CD14-positive monocyte (primary cell): ENCODE data around the gene CD1B. TPM values are rescaled to one million over a fixed set of nuclear protein-coding genes. Genes with fewer than 3 reads are reported as not detected.

Experiments used
- DNase-seq, 3 donors: peaks; one replicate each; pipeline ENCODE4 v3.0.0-alpha.2; 2011 to 2022
- H2AFZ ChIP-seq: 2 replicates; pipeline ENCODE4 v1.6.0; 2012; ENCODE audit warnings: mild to moderate bottlenecking, low read depth, low read length, inconsistent platforms; ENCODE audit not compliant: insufficient read depth, poor library complexity, severe bottlenecking
- H3K27ac ChIP-seq, 2 donors: 1 replicate in 1 of 2; 2 replicates in 1 of 2; pipeline ENCODE4 v1.5.1; 2012 to 2013; ENCODE audit warnings: low read length in 2 of 2, control low read depth in 1 of 2, inconsistent platforms in 1 of 2, low read depth in 1 of 2, mild to moderate bottlenecking in 1 of 2
- H3K27me3 ChIP-seq, 2 donors: one replicate each; pipeline versions ENCODE4 v1.6.0 to v1.6.1; 2011 to 2013; ENCODE audit warnings: low read length in 2 of 2; ENCODE audit not compliant: control insufficient read depth in 2 of 2, insufficient read depth in 2 of 2
- H3K36me3 ChIP-seq, 2 donors: replicated peaks in 1 of 2; 1 replicate in 1 of 2; 2 replicates in 1 of 2; pipeline versions ENCODE4 v1.5.1 to v1.6.1; 2012 to 2013; ENCODE audit warnings: low read length in 2 of 2, control low read depth in 1 of 2, inconsistent platforms in 1 of 2, mild to moderate bottlenecking in 1 of 2; ENCODE audit not compliant: insufficient read depth in 2 of 2, control insufficient read depth in 1 of 2
- H3K4me1 ChIP-seq, 2 donors: 1 replicate in 1 of 2; 2 replicates in 1 of 2; pipeline versions ENCODE4 v1.5.1 to v1.6.1; 2012 to 2013; ENCODE audit warnings: low read length in 2 of 2, control low read depth in 1 of 2, inconsistent platforms in 1 of 2, mild to moderate bottlenecking in 1 of 2, moderate library complexity in 1 of 2; ENCODE audit not compliant: insufficient read depth in 2 of 2, control insufficient read depth in 1 of 2
- H3K4me2 ChIP-seq: replicated peaks from 2 replicates; pipeline ENCODE3; 2012; ENCODE audit warnings: low read length, moderate library complexity, mild to moderate bottlenecking; ENCODE audit not compliant: poor library complexity, severe bottlenecking; ENCODE audit errors: extremely low read depth
- H3K4me3 ChIP-seq, 3 experiments: fragments of 200-600 bp in 1 of 3; sonication (generic) in 1 of 3; replicated peaks in 1 of 3; 1 replicate in 2 of 3; 2 replicates in 1 of 3; pipeline ENCODE4 v1.5.1; 2011 to 2013; ENCODE audit warnings: low read length in 3 of 3, mild to moderate bottlenecking in 3 of 3, control low read depth in 2 of 3, low read depth in 2 of 3, inconsistent platforms in 1 of 3, moderate library complexity in 1 of 3
- H3K79me2 ChIP-seq: 2 replicates; pipeline ENCODE4 v1.6.0; 2012; ENCODE audit warnings: mild to moderate bottlenecking, control low read depth, inconsistent platforms, low read length, moderate library complexity; ENCODE audit not compliant: insufficient read depth
- H3K9ac ChIP-seq: 2 replicates; pipeline ENCODE4 v1.6.0; 2017; ENCODE audit warnings: low read length, mild to moderate bottlenecking; ENCODE audit not compliant: insufficient read depth, poor library complexity, severe bottlenecking
- H3K9me3 ChIP-seq, 2 donors: replicated peaks in 1 of 2; 1 replicate in 1 of 2; 2 replicates in 1 of 2; pipeline versions ENCODE4 v1.5.1 to v1.6.1; 2012 to 2013; ENCODE audit warnings: low read length in 2 of 2, control low read depth in 1 of 2; ENCODE audit not compliant: control insufficient read depth in 1 of 2, insufficient read depth in 1 of 2
- H4K20me1 ChIP-seq: 2 replicates; pipeline ENCODE4 v1.6.0; 2012; ENCODE audit warnings: mild to moderate bottlenecking, low read length, control low read depth, moderate library complexity; ENCODE audit not compliant: insufficient read depth
- H3K27ac Mint-ChIP-seq, 7 donors: one replicate each; pipeline ENCODE4 v1.8.0; 2020; ENCODE audit warnings: mild to moderate bottlenecking in 7 of 7, mixed read lengths in 7 of 7, moderate library complexity in 6 of 7, inconsistent platforms in 2 of 7
- H3K27me3 Mint-ChIP-seq, 3 donors: one replicate each; pipeline ENCODE4 v1.8.0; 2021 to 2022; ENCODE audit warnings: low read depth in 3 of 3, mild to moderate bottlenecking in 3 of 3, mixed read lengths in 3 of 3, moderate library complexity in 3 of 3, inconsistent platforms in 1 of 3
- H3K36me3 Mint-ChIP-seq, 2 donors: one replicate each; pipeline ENCODE4 v1.8.0; 2020; ENCODE audit warnings: mixed read lengths in 2 of 2, inconsistent platforms in 1 of 2, mild to moderate bottlenecking in 1 of 2
- H3K4me1 Mint-ChIP-seq: one replicate; pipeline ENCODE4 v1.8.0; 2020; ENCODE audit warnings: mild to moderate bottlenecking, mixed read lengths
- H3K4me3 Mint-ChIP-seq, 2 donors: one replicate each; pipeline ENCODE4 v1.8.0; 2020; ENCODE audit warnings: mild to moderate bottlenecking in 2 of 2, mixed read lengths in 2 of 2, moderate library complexity in 1 of 2
- H3K9me3 Mint-ChIP-seq, 7 donors: one replicate each; pipeline ENCODE4 v1.8.0; 2020 to 2022; ENCODE audit warnings: mixed read lengths in 7 of 7, mild to moderate bottlenecking in 6 of 7, moderate library complexity in 6 of 7, inconsistent platforms in 2 of 7
- WGBS: methylation state at CpG from one replicate; pipeline ENCODE4 v1.1.5; 2013; ENCODE audit warnings: missing lambda C conversion rate; ENCODE audit not compliant: insufficient coverage; 5-methylcytosine and 5-hydroxymethylcytosine counted together
- intact Hi-C, 2 donors: fragments of 100-400 bp; cut with micrococcal nuclease; formaldehyde crosslinking; loops; one replicate each; pipeline versions ENCODE4 v1.15.0 to v1.15.1; 2023
- polyA plus RNA-seq, 3 donors: library from polyadenylated mRNA; depleted of rRNA in 1 of 3; unstranded in 2 of 3; stranded (reverse) in 1 of 3; fragments of 300-500 nt in 2 of 3; fragments of >200 nt in 1 of 3; fragmentation: Illumina TruSeq in 2 of 3; gene quantifications; 1 replicate in 2 of 3; 2 replicates in 1 of 3; pipeline ENCODE4 v1.2.3, GENCODE V29; 2012 to 2021
- TF ChIP-seq, protein P1 (sequence below): fragments of 200-600 bp; IDR thresholded peaks from one replicate; pipeline ENCODE4 v1.8.0; 2022; ENCODE audit warnings: antibody characterized with exemption, mild to moderate bottlenecking

The CD1B gene
- polyA plus RNA-seq, 3 donors: 1.3 to 2.7 (median 2.3) TPM

GRCh38 chr1:158286941-158287346 is 44.4 kb downstream of the CD1B start:
- peaks cover 0 to 1% (median 0%) of the 10 kb centered on the region in 3 donors for H3K27me3 Mint-ChIP-seq
- Histone ChIP-seq H3K4me2 (peak overlapping the region; percentile 53), H2AFZ (peak overlapping the region; percentile 29)

GRCh38 chr1:158286487-158286886 is 44.8 kb downstream of the CD1B start:
- peaks cover 0 to 1% (median 0%) of the 10 kb centered on the region in 3 donors for H3K27me3 Mint-ChIP-seq
- Histone ChIP-seq H4K20me1 (no peaks in the 10 kb centered on the region), H3K9me3 (peaks cover 0 to 5% of the 10 kb centered on the region in 2 donors), H3K9ac (peak overlapping the region; percentile 10), H2AFZ (no peak overlapping the region), H3K79me2 (no peaks in the 10 kb centered on the region), H3K36me3 (no peaks in the 10 kb centered on the region), H3K4me3 (peak overlapping the region in 1 of 3 experiments; percentile 52), H3K27me3 (no peaks in the 10 kb centered on the region), H3K27ac (peak overlapping the region; percentile 92 to 94), H3K4me2 (peak overlapping the region; percentile 53), H3K4me1 (peaks cover 87 to 98% of the 10 kb centered on the region in 2 donors)
- TF ChIP-seq, protein P1, sequence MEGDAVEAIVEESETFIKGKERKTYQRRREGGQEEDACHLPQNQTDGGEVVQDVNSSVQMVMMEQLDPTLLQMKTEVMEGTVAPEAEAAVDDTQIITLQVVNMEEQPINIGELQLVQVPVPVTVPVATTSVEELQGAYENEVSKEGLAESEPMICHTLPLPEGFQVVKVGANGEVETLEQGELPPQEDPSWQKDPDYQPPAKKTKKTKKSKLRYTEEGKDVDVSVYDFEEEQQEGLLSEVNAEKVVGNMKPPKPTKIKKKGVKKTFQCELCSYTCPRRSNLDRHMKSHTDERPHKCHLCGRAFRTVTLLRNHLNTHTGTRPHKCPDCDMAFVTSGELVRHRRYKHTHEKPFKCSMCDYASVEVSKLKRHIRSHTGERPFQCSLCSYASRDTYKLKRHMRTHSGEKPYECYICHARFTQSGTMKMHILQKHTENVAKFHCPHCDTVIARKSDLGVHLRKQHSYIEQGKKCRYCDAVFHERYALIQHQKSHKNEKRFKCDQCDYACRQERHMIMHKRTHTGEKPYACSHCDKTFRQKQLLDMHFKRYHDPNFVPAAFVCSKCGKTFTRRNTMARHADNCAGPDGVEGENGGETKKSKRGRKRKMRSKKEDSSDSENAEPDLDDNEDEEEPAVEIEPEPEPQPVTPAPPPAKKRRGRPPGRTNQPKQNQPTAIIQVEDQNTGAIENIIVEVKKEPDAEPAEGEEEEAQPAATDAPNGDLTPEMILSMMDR: no peak
- H3K4me1 Mint-ChIP-seq: peaks cover 60% of the 10 kb centered on the region
- peak overlapping the region in 1 of 2 donors; percentile 63 for H3K4me3 Mint-ChIP-seq
- H3K27ac Mint-ChIP-seq: peak overlapping the region; percentile 96 to 100 (median 98)
- peak in 1 of 3 donors; percentile 48 for DNase-seq
- intact Hi-C loops: loop anchor here in 1 of 2 donors (5.0 to 10.0 kb wide), 3 partner anchors 34 to 778 kb away; partner anchors contain the start of gene CD1A
- WGBS: 72% methylated on average over 2 of the region's 4 CpGs
- H3K36me3 Mint-ChIP-seq: peaks cover 0 to 3% of the 10 kb centered on the region in 2 donors
- H3K9me3 Mint-ChIP-seq: peaks cover 3 to 9% (median 6%) of the 10 kb centered on the region in 7 donors

More at GRCh38 chr1:158286941-158287346, 44.4 kb downstream of the CD1B start:
- TF ChIP-seq, protein P1: no peak
- Histone ChIP-seq H3K4me3 (peak overlapping the region in 1 of 3 experiments; percentile 52), H3K4me1 (peaks cover 91 to 100% of the 10 kb centered on the region in 2 donors), H3K9me3 (peaks cover 0 to 5% of the 10 kb centered on the region in 2 donors), H3K79me2 (no peaks in the 10 kb centered on the region), H3K27me3 (no peaks in the 10 kb centered on the region), H3K9ac (peak overlapping the region; percentile 10), H3K36me3 (no peaks in the 10 kb centered on the region), H4K20me1 (no peaks in the 10 kb centered on the region), H3K27ac (peak overlapping the region; percentile 92 to 94)
- peak; percentile 17 to 57 (median 50) for DNase-seq
- no CpG with 5 or more reads among the region's 1 CpG for WGBS
- intact Hi-C loops: loop anchor here in 1 of 2 donors (5.0 to 10.0 kb wide), 3 partner anchors 35 to 778 kb away; partner anchors contain the start of gene CD1A
- Mint-ChIP-seq H3K36me3 (peaks cover 0 to 2% of the 10 kb centered on the region in 2 donors), H3K27ac (peak overlapping the region; percentile 96 to 100 (median 98)), H3K4me3 (peak overlapping the region in 1 of 2 donors; percentile 42), H3K4me1 (peaks cover 55% of the 10 kb centered on the region), H3K9me3 (peaks cover 2 to 7% (median 5%) of the 10 kb centered on the region in 7 donors)
